Amniotic stem cell (primary cell): Measurements from ENCODE around the gene ZNF331.

ENCODE experiments used
- DNase-seq: peaks from one replicate; lab custom pipeline; 2025; lab: John Stamatoyannopoulos, UW

ZNF331 gene

GRCh38 chr19:53520547-53521372 is 17.2 kb upstream of the ZNF331 start:
- peak; percentile 95 for DNase-seq

- no peak for DNase-seq
Observed at GRCh38 chr19:53521373-53522202, 16.4 kb upstream of the ZNF331 start.

- DNase-seq = no peak
Observed at GRCh38 chr19:53525922-53526321, 12.0 kb upstream of the ZNF331 start.

GRCh38 chr19:53530622-53531021 is 7.3 kb upstream of the ZNF331 start:
- DNase-seq = no peak

- DNase-seq = no peak
Observed at GRCh38 chr19:53531457-53531856, 6.5 kb upstream of the ZNF331 start.

- DNase-seq = no peak
Observed at GRCh38 chr19:53532362-53532761, 5.6 kb upstream of the ZNF331 start.

GRCh38 chr19:53536225-53536548 is 1.8 kb upstream of the ZNF331 start:
- DNase-seq = no peak

- no peak for DNase-seq
Observed at GRCh38 chr19:53537121-53537520, 824 bp upstream of the ZNF331 start.

- DNase-seq = no peak
Observed at GRCh38 chr19:53538378-53539109, 599 bp downstream of the ZNF331 start.

- DNase-seq = no peak
Observed at GRCh38 chr19:53540091-53540490, 2.1 kb downstream of the ZNF331 start.

- DNase-seq = no peak
Observed at GRCh38 chr19:53541971-53542370, 4.0 kb downstream of the ZNF331 start.

- peak; percentile 23 for DNase-seq
Observed at GRCh38 chr19:53545271-53546065, 7.5 kb downstream of the ZNF331 start.

GRCh38 chr19:53546758-53547513 is 9.0 kb downstream of the ZNF331 start:
- no peak for DNase-seq

- no peak for DNase-seq
Observed at GRCh38 chr19:53549340-53549739, 11.4 kb downstream of the ZNF331 start.

GRCh38 chr19:53552001-53552721 is 14.2 kb downstream of the ZNF331 start:
- DNase-seq = no peak

- DNase-seq = no peak
Observed at GRCh38 chr19:53553156-53553555, 15.2 kb downstream of the ZNF331 start.

GRCh38 chr19:53553865-53554791 is 16.2 kb downstream of the ZNF331 start:
- peak; percentile 38 for DNase-seq

GRCh38 chr19:53554804-53555203 is 16.9 kb downstream of the ZNF331 start:
- no peak for DNase-seq

GRCh38 chr19:53555352-53555751 is 17.4 kb downstream of the ZNF331 start:
- no peak for DNase-seq
